ENCODE results near the gene RPL28.
"Not testable (repeated sequence)": the region's sequence is repeated elsewhere in the genome, so short reads cannot be mapped to it uniquely, and the experiment has no call there.

Gene RPL28

DNA sequence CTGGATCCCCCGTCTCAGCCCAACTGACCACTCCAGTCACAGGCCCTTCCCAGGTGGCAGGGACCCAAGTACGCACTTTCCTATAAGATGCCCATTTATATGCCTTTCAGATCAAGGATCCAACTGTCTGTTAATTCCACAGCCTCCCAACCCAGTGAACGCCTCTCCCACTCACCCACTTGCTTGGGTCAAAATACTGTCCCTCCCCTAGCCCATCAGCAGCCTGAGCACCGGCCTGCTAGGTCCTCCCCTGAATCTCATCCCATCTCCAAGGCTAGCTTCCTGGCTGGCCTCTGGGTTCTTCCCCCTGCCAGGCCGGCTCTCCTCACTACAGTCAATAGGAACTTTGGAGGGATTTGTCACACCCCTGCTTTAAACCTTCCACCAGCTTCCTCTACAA lies 19.9 kb downstream of the RPL28 start:
- Histone ChIP-seq H3K27ac (no peak overlapping the region), H3K36me3 (replicated peaks) (peaks cover 33% of the 10 kb centered on the region)

DNA sequence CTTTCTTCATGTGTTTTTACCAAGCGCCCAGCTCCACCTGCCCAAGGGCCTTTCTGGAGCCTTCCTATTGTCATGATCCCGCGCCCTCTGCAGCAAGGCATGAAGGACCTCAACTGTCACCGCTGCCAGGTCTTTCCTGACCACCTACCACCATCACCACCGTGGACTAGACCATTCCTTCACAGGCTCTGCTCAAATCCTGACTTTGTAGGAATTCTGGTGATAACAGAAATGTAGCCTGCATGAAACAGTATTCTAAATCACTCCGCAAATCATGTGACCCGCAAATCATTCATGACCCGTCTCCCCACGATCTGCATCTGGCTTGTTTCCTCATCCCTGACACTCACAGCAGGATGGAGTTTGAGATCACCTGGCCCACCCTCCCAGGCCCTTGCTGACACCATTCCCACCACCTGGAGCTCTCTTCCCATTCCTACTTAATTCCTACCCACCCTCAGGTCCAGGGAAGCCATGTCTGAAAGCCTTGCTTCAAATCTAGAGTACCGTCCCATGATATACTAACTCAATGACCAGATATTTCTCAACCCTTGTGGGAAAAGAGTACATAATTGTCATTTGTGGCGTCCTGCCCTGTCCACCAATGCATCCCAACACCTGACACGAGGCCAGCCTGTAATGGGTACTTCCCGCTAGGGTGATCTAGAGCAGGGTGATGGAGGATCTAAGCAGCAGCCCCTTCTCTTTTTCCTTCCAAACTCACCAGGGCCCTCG lies 20.5 kb downstream of the RPL28 start:
- in situ Hi-C loops (cut with HindIII; ENCODE audit: low pct_ligation_motif_present, low sequenced_read_pairs): no loop called here
- peaks cover 29% of the 10 kb centered on the region for H3K36me3 ChIP-seq (replicated peaks)
- DNase-seq: no peak
- peak overlapping the region; percentile 4 for H3K27ac ChIP-seq
- no peaks in the 10 kb centered on the region for H3K27me3 ChIP-seq (replicated peaks)
- peak overlapping the region; percentile 83 for H3K4me3 ChIP-seq (ENCODE audit: low read depth, low read length)
- TF ChIP-seq, protein P1, sequence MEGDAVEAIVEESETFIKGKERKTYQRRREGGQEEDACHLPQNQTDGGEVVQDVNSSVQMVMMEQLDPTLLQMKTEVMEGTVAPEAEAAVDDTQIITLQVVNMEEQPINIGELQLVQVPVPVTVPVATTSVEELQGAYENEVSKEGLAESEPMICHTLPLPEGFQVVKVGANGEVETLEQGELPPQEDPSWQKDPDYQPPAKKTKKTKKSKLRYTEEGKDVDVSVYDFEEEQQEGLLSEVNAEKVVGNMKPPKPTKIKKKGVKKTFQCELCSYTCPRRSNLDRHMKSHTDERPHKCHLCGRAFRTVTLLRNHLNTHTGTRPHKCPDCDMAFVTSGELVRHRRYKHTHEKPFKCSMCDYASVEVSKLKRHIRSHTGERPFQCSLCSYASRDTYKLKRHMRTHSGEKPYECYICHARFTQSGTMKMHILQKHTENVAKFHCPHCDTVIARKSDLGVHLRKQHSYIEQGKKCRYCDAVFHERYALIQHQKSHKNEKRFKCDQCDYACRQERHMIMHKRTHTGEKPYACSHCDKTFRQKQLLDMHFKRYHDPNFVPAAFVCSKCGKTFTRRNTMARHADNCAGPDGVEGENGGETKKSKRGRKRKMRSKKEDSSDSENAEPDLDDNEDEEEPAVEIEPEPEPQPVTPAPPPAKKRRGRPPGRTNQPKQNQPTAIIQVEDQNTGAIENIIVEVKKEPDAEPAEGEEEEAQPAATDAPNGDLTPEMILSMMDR (IDR thresholded peaks at IDR 0.05; ENCODE audit: low read depth, low read length, missing control alignments): no peak

More for the DNA sequence above, 19.9 kb downstream of the RPL28 start:
- in situ Hi-C loops (cut with HindIII; ENCODE audit: low pct_ligation_motif_present, low sequenced_read_pairs): no loop called here
- TF ChIP-seq, protein P1 (IDR thresholded peaks at IDR 0.05; ENCODE audit: low read depth, low read length, missing control alignments): no peak
- no peak for DNase-seq
- Histone ChIP-seq H3K27me3 (replicated peaks) (no peaks in the 10 kb centered on the region), H3K4me3 (ENCODE audit: low read depth, low read length) (peak overlapping the region; percentile 83)

DNA sequence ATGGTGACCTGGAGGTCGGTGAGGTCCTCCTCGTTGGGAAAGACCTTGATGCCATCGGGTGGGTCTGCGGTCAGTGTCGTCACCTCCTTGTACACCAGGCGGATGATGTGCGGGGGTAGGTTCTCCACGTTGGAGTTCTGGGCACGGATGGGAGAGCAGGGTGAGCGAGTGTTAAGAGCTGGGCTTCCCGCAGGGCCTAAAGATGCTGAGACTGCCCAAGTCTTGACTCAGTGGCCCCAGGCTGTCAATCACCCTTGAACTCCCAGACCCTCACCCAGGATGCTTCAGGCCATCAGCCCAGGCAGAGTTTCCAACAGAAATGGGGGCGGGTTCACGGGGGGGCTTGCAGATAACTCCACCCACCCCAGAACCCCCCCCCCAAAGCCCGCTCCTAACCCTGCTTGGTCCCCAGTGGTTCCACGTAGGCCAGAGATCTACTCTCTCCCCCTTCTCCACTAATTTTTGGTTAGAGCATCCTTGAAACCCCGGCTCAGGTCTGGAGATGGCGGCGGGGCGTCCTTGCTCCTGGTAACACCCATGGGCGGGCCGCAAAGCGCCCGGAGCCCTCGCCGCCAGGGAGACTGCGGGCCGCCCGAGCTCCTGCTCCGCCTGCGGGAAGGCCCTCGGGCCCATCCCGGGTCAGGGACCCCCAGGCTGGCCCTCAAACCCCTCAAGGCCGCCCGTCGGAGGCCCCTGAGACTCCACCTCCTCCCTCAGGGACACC lies 21.3 kb downstream of the RPL28 start:
- Histone ChIP-seq H3K27ac (peak overlapping the region; percentile 93), H3K27me3 (replicated peaks) (no peaks in the 10 kb centered on the region)
- in situ Hi-C loops (cut with HindIII; ENCODE audit: low pct_ligation_motif_present, low sequenced_read_pairs): no loop called here

DNA sequence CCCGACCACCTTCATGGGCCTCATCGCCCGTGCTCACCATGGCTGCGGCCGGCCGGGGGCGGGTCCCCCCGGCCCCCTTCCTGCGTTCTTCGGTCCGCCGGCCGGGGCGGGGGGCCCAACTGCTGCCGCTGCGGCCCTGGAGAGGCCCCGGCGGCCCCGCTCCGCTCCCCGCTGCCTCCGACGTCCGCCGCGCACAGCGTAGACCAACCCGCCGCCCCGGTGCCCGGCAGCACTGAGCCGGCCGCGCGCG lies 21.7 kb downstream of the RPL28 start, which contains the start of gene UBE2S:
UBE2S (minus strand) TSS at position 239 of the 250 bp plus-strand sequence; CDS start at position 40, 199 bp downstream.
- Histone ChIP-seq H3K4me3 (ENCODE audit: low read depth, low read length) (peak within 1 kb of the TSS; percentile 83), H3K27ac (peak within 1 kb of the TSS; percentile 93), H3K36me3 (replicated peaks) (peaks cover 20% of the 10 kb centered on the region)
- H3K27me3 ChIP-seq (replicated peaks); in situ Hi-C loops (cut with HindIII; ENCODE audit: low pct_ligation_motif_present, low sequenced_read_pairs); DNase-seq: not testable (repeated sequence)

More for the DNA sequence above, 21.3 kb downstream of the RPL28 start:
- DNase-seq: no peak
- peaks cover 23% of the 10 kb centered on the region for H3K36me3 ChIP-seq (replicated peaks)
- TF ChIP-seq, protein P1 (IDR thresholded peaks at IDR 0.05; ENCODE audit: low read depth, low read length, missing control alignments): no peak
- peak overlapping the region; percentile 83 for H3K4me3 ChIP-seq (ENCODE audit: low read depth, low read length)

DNA sequence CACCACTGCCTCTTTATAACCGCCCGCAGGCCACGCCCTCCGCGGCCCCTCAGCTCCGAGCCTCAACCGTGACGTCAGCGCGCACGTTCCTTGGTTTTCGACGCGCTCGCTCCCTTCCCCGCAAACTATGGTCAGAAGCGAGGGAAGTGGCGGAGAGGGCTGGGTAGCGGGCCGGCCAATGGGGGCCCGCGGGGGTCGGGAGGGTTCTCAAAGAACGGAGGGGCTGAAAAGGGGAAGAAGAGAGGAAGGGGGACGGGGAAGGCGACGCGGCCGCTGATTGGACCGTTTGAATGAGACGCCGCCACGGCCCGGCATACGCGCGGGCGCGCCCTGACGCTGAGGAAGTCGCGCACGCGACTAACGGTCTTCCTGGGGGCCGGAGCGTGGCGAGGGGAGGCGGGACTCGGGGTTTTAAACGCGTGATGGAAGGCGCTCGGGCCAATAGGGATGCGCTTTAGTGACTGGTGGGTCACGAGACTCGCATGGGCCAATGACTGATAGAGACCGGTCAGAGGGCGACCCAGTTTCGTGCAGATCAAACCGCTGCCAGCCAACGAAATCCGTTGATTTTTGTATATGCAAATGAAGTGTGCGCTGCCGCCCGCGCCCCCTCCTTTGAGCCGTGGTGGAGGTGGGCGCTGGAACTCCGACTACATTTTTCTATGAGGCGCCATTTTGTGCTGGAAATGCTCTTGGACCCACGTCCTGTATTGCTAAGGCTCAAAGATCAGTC lies 22.2 kb downstream of the RPL28 start:
- Histone ChIP-seq H3K27me3 (replicated peaks) (no peaks in the 10 kb centered on the region), H3K36me3 (replicated peaks) (peaks cover 20% of the 10 kb centered on the region), H3K27ac (peak overlapping the region; percentile 93), H3K4me3 (ENCODE audit: low read depth, low read length) (peak overlapping the region; percentile 83)
- DNase-seq: peak; percentile 99
- in situ Hi-C loops (cut with HindIII; ENCODE audit: low pct_ligation_motif_present, low sequenced_read_pairs): no loop called here
- TF ChIP-seq, protein P1 (IDR thresholded peaks at IDR 0.05; ENCODE audit: low read depth, low read length, missing control alignments): no peak

DNA sequence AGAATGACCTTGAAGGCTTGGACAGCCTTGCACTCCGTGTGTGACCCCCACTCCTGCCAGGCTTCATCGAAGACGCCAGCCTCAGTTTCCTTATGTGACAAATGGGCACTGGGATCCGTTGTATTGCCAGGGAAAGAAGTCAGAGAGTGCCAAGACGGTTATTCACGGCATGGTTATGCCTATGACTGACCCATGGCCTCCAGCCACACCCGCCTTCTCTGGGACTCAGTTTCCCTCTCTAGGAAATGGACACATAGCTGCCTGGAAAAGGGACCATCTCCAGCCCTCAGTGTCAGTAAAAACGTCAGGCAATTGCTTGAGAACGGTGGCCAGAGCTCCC lies 22.8 kb downstream of the RPL28 start:
- peak overlapping the region; percentile 48 for H3K4me3 ChIP-seq (ENCODE audit: low read depth, low read length)

DNA sequence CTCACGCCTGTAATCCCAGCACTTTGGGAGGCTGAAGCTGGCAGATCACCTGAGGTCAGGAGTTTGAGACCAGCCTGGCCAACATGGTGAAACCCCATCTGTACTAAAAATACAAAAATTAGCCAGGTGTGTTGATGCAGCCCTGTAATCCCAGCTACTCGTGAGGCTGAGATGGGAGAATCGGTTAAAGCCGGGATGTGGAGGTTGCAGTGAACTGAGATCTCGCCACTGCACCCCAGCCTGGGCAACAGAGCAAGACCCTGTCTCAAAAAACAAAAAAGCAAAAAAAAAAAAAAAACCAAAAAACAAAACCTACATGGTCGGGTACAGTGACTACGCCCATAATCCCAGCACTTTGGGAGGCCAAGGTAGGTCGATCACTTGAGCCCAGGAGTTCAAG lies 23.4 kb downstream of the RPL28 start:
- in situ Hi-C loops (cut with HindIII; ENCODE audit: low pct_ligation_motif_present, low sequenced_read_pairs); DNase-seq; H3K4me3 ChIP-seq (ENCODE audit: low read depth, low read length); H3K27ac ChIP-seq; H3K27me3 ChIP-seq (replicated peaks): not testable (repeated sequence)
- peaks cover 15% of the 10 kb centered on the region for H3K36me3 ChIP-seq (replicated peaks)

More for the DNA sequence above, 22.8 kb downstream of the RPL28 start:
- H3K27me3 ChIP-seq (replicated peaks): no peaks in the 10 kb centered on the region
- in situ Hi-C loops (cut with HindIII; ENCODE audit: low pct_ligation_motif_present, low sequenced_read_pairs): no loop called here
- DNase-seq: no peak
- peaks cover 20% of the 10 kb centered on the region for H3K36me3 ChIP-seq (replicated peaks)
- TF ChIP-seq, protein P1 (IDR thresholded peaks at IDR 0.05; ENCODE audit: low read depth, low read length, missing control alignments): no peak
- peak overlapping the region; percentile 93 for H3K27ac ChIP-seq

All from brain microvascular endothelial cell (primary cell).